ENCODE measurements around the gene FRAT1.

FRAT1 gene

DNA sequence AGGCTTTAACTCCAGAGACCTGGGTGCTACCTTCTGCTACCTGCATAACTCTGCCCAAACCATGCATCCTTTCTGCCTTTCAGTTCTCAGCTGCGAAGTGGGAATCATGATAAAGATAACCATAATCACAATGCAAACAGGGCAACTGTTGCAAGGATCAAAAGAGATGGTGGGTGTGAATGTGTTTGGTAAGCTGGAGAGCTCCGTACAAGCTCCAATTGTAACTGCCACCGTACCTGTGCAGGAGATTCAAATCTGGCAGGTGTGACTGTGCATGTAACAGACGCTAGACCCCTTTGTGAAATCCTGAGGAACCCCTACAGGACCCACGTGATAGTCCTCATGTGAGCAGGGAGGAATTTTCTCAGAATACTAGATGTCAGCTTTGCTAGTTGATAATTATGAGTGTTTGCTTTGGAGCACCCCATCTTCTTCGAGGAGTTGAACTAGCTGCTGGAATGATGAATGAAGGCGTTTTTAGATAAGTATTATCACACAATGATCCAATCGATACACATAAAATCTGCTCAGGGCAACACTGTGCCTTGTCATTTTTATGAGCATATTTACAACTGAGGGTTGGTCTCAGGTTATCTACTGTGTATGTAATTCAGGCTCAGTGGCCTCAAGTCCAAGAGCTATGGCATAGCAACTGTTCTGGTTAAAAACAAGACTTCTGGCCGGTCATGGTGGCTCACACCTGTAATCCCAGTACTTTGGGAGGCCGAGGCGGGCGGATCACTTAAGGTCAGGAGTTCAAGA is 30.9 kb downstream of the FRAT1 start:
- TF ChIP-seq, protein P1, sequence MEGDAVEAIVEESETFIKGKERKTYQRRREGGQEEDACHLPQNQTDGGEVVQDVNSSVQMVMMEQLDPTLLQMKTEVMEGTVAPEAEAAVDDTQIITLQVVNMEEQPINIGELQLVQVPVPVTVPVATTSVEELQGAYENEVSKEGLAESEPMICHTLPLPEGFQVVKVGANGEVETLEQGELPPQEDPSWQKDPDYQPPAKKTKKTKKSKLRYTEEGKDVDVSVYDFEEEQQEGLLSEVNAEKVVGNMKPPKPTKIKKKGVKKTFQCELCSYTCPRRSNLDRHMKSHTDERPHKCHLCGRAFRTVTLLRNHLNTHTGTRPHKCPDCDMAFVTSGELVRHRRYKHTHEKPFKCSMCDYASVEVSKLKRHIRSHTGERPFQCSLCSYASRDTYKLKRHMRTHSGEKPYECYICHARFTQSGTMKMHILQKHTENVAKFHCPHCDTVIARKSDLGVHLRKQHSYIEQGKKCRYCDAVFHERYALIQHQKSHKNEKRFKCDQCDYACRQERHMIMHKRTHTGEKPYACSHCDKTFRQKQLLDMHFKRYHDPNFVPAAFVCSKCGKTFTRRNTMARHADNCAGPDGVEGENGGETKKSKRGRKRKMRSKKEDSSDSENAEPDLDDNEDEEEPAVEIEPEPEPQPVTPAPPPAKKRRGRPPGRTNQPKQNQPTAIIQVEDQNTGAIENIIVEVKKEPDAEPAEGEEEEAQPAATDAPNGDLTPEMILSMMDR (IDR thresholded peaks at IDR 0.05; ENCODE audit: low read length, missing control alignments) = no peak
- no peak overlapping the region for H3K4me3 ChIP-seq (replicated peaks; ENCODE audit: low read depth, low read length)
- DNase-seq (ENCODE audit: low read depth) = no peak

DNA sequence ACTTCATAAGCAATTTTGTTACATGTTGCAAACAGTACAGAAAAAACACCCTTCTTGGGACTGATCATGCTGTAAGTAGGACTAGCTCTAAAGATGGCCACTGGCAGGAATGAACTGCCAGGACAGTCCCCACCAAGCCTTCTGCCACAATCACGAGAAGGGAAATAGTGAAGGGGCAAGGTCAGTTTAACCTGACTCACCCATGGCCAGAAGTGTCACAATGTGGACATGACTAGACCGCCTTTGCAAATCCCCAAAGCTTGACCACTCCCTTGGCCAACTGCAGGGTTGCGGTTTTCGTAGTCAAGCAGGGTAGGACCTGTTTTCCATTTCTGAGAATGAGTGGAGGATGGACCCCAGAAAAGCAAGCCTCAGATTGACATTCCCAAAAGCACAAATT is 34.9 kb downstream of the FRAT1 start:
- no peak overlapping the region for H3K4me3 ChIP-seq (replicated peaks; ENCODE audit: low read depth, low read length)
- TF ChIP-seq, protein P1 (IDR thresholded peaks at IDR 0.05; ENCODE audit: low read length, missing control alignments) = no peak
- DNase-seq (ENCODE audit: low read depth) = no peak

DNA sequence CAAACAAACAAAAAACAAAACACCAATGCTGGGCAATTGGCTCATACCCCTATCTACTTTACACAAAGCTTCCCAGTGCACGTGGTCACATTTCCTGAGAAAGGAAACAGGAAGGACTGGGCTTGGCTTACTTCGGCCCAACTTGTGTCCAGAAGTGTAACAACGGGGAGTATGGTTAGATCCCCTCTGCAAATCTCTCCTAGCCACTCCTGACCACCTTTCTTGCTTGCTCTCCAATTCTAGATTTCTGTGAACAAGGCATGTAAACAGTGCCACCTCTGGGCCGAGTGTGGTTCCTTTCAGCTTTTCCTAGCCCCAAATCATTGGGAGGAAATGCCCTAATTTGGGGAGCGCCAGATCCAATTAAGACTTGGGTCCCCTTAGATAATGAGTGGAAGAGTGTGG is 36.5 kb downstream of the FRAT1 start:
- no peak overlapping the region for H3K4me3 ChIP-seq (replicated peaks; ENCODE audit: low read depth, low read length)
- DNase-seq (ENCODE audit: low read depth) = peak; percentile 40
- TF ChIP-seq, protein P1 (IDR thresholded peaks at IDR 0.05; ENCODE audit: low read length, missing control alignments) = peak; percentile 56

DNA sequence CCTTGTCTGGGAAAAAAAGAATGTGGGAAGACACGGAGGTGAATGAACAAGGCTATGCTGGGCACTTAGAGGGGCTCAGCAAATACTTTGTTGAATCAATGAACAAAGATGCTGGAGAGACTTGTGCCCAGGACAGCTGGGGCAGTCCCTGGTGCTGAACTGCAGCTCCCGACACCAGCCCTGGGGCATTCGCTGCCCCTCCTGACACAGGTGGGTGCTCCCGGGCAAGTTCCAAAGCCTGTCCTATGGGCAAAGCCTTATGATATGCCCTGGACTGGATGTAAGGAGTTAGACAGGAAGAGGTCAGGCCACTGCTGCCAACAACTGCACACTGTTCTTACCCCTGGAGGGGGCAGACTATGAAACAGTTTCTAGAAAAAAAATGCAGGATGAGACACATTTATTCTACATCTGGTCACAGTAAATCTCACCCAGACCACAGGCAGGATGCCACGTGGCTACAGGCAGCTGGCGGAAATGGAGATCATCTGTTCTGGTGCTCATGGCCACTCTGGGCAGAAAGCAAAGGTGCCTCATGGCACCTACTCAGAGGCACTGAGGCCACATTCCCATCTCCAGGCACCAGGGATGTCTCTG is 37.3 kb downstream of the FRAT1 start:
- H3K4me3 ChIP-seq (replicated peaks; ENCODE audit: low read depth, low read length) = no peak overlapping the region
- no peak for DNase-seq (ENCODE audit: low read depth)
- TF ChIP-seq, protein P1 (IDR thresholded peaks at IDR 0.05; ENCODE audit: low read length, missing control alignments) = no peak

DNA sequence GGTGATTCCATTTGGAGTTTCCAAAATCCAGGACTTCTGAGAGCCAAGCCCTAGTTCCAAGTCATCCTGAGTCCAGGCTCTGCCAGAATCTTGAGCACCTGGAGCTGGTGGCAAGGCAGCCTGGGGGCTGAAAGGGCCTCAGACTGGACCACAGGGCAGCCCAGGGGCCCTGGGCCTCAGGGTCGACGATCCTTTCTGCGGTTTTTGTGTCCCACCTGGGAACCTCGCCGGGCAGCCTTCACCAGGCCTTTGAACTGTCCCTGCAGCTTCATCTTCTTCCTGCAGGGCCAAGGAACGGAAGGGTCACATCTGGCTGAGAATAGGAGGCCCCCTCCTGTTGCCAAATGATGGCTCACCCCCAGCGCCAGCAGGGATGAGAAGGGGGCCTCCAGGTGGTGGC is 37.8 kb downstream of the FRAT1 start:
- H3K4me3 ChIP-seq (replicated peaks; ENCODE audit: low read depth, low read length) = no peak overlapping the region
- TF ChIP-seq, protein P1 (IDR thresholded peaks at IDR 0.05; ENCODE audit: low read length, missing control alignments) = no peak

DNA sequence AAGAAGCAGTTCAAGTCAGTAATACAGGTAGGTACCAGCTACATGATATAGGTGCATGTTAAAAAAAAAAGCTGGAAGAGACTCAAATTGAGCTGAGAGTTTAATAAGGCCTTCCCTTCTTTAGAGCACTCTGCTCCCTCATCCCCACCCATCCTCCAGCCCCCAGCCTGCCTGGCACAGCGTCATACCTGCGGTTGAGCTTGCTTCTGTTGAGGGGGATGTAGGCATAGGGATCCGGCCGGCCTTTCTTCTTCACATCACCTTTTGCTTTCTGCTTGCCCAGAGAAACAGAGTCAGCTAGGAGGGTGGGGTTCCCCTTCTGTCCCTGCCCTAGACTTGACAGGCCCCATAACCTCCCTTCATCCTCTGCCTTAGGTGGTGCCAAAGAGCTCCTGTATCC is 39.3 kb downstream of the FRAT1 start:
- no peak overlapping the region for H3K4me3 ChIP-seq (replicated peaks; ENCODE audit: low read depth, low read length)
- TF ChIP-seq, protein P1 (IDR thresholded peaks at IDR 0.05; ENCODE audit: low read length, missing control alignments) = no peak
- no peak for DNase-seq (ENCODE audit: low read depth)

More for the DNA sequence above, 37.8 kb downstream of the FRAT1 start:
- no peak for DNase-seq (ENCODE audit: low read depth)
